ENCODE data around the gene MSMB.

Gene MSMB

GRCh38 chr10:46020344-46020657, 25.8 kb downstream of the MSMB start:
- H4K8ac ChIP-seq (ENCODE audit: low read depth, low read length), result no peak overlapping the region
- no CpG with 5 or more reads among the region's 3 CpGs for WGBS, 2 donors (ENCODE audit: extremely low coverage in 2 of 2, insufficient read length in 2 of 2, insufficient replicate concordance in 1 of 2)
- no peak for DNase-seq (ENCODE audit: low spot score)
- no peak overlapping the region for H2AK5ac ChIP-seq (ENCODE audit: low read depth, low read length)
- peaks cover 3% of the 10 kb centered on the region for H3K79me1 ChIP-seq (ENCODE audit: low read depth, low read length)
- H3K27me3 ChIP-seq (ENCODE audit: control insufficient read depth in 3 of 3, insufficient read depth in 3 of 3, low read depth in 1 of 3, low read length in 3 of 3), result no peaks in the 10 kb centered on the region
- no peak overlapping the region for H3K23ac ChIP-seq (ENCODE audit: low read depth, low read length, poor library complexity)
- no peak overlapping the region for H2BK120ac ChIP-seq (ENCODE audit: low read depth, low read length)
- H3K18ac ChIP-seq (ENCODE audit: low read length), result no peak overlapping the region
- H3K4me3 ChIP-seq (ENCODE audit: low read length in 2 of 2), result no peak overlapping the region
- H2BK12ac ChIP-seq (ENCODE audit: low read length), result no peak overlapping the region
- no peak overlapping the region for H3K27ac ChIP-seq (replicated peaks; ENCODE audit: low read length)
- no peak overlapping the region for H3K14ac ChIP-seq (ENCODE audit: low read length)
- H2AFZ ChIP-seq (ENCODE audit: low read length), result no peak overlapping the region
- H2BK15ac ChIP-seq (ENCODE audit: low read length), result no peak overlapping the region
- H3K9me3 ChIP-seq (replicated peaks in 1 of 2; ENCODE audit: control insufficient read depth in 2 of 2, insufficient read depth in 1 of 2, low read depth in 1 of 2, low read length in 2 of 2), result no peaks in the 10 kb centered on the region
- H3K9ac ChIP-seq (ENCODE audit: low read depth, low read length, poor library complexity), result no peak overlapping the region
- H3K4me1 ChIP-seq (ENCODE audit: control insufficient read depth in 2 of 2, insufficient read depth in 1 of 2, low read depth in 1 of 2, low read length in 2 of 2), result peaks cover 0 to 3% of the 10 kb centered on the region in 2 donors
- H4K91ac ChIP-seq (ENCODE audit: low read depth, low read length, poor library complexity), result no peak overlapping the region
- peaks cover 0 to 27% of the 10 kb centered on the region in 2 donors for H3K36me3 ChIP-seq (replicated peaks in 1 of 2; ENCODE audit: control insufficient read depth in 2 of 2, insufficient read depth in 2 of 2, low read length in 2 of 2)
- no peak overlapping the region for H3K4ac ChIP-seq (ENCODE audit: low read length)
- H3K4me2 ChIP-seq (ENCODE audit: insufficient read depth, low read length, poor library complexity, severe bottlenecking), result no peak overlapping the region
- H2BK5ac ChIP-seq (ENCODE audit: low read length), result no peak overlapping the region

GRCh38 chr10:46019569-46020343, 26.3 kb downstream of the MSMB start:
- Histone ChIP-seq H2BK15ac (ENCODE audit: low read length) (no peak overlapping the region), H3K14ac (ENCODE audit: low read length) (no peak overlapping the region), H3K23ac (ENCODE audit: low read depth, low read length, poor library complexity) (no peak overlapping the region), H4K91ac (ENCODE audit: low read depth, low read length, poor library complexity) (no peak overlapping the region), H3K4ac (ENCODE audit: low read length) (no peak overlapping the region), H3K9me3 (replicated peaks in 1 of 2; ENCODE audit: control insufficient read depth in 2 of 2, insufficient read depth in 1 of 2, low read depth in 1 of 2, low read length in 2 of 2) (no peaks in the 10 kb centered on the region), H3K27ac (replicated peaks; ENCODE audit: low read length) (no peak overlapping the region), H4K8ac (ENCODE audit: low read depth, low read length) (no peak overlapping the region), H2AK5ac (ENCODE audit: low read depth, low read length) (no peak overlapping the region), H3K79me1 (ENCODE audit: low read depth, low read length) (peaks cover 3% of the 10 kb centered on the region), H3K27me3 (ENCODE audit: control insufficient read depth in 3 of 3, insufficient read depth in 3 of 3, low read depth in 1 of 3, low read length in 3 of 3) (no peaks in the 10 kb centered on the region), H3K4me3 (ENCODE audit: low read length in 2 of 2) (no peak overlapping the region), H3K36me3 (replicated peaks in 1 of 2; ENCODE audit: control insufficient read depth in 2 of 2, insufficient read depth in 2 of 2, low read length in 2 of 2) (peaks cover 3 to 31% of the 10 kb centered on the region in 2 donors), H2BK120ac (ENCODE audit: low read depth, low read length) (no peak overlapping the region), H2BK12ac (ENCODE audit: low read length) (no peak overlapping the region), H3K18ac (ENCODE audit: low read length) (no peak overlapping the region), H3K4me1 (ENCODE audit: control insufficient read depth in 2 of 2, insufficient read depth in 1 of 2, low read depth in 1 of 2, low read length in 2 of 2) (peaks cover 0 to 3% of the 10 kb centered on the region in 2 donors), H3K4me2 (ENCODE audit: insufficient read depth, low read length, poor library complexity, severe bottlenecking) (no peak overlapping the region), H2AFZ (ENCODE audit: low read length) (no peak overlapping the region), H3K9ac (ENCODE audit: low read depth, low read length, poor library complexity) (no peak overlapping the region), H2BK5ac (ENCODE audit: low read length) (no peak overlapping the region)
- no peak for DNase-seq (ENCODE audit: low spot score)
- no CpG with 5 or more reads among the region's 7 CpGs for WGBS, 2 donors (ENCODE audit: extremely low coverage in 2 of 2, insufficient read length in 2 of 2, insufficient replicate concordance in 1 of 2)

- H3K4me3 ChIP-seq (ENCODE audit: low read length in 2 of 2), result no peak overlapping the region
- H2BK5ac ChIP-seq (ENCODE audit: low read length), result no peak overlapping the region
- H2BK15ac ChIP-seq (ENCODE audit: low read length), result no peak overlapping the region
- no peaks in the 10 kb centered on the region for H3K27me3 ChIP-seq (ENCODE audit: control insufficient read depth in 3 of 3, insufficient read depth in 3 of 3, low read depth in 1 of 3, low read length in 3 of 3)
- peaks cover 0 to 3% of the 10 kb centered on the region in 2 donors for H3K4me1 ChIP-seq (ENCODE audit: control insufficient read depth in 2 of 2, insufficient read depth in 1 of 2, low read depth in 1 of 2, low read length in 2 of 2)
- WGBS, 2 donors (ENCODE audit: extremely low coverage in 2 of 2, insufficient read length in 2 of 2, insufficient replicate concordance in 1 of 2), result no CpG with 5 or more reads among the region's 3 CpGs
- H3K23ac ChIP-seq (ENCODE audit: low read depth, low read length, poor library complexity), result no peak overlapping the region
- no peak overlapping the region for H4K91ac ChIP-seq (ENCODE audit: low read depth, low read length, poor library complexity)
- no peak for DNase-seq (ENCODE audit: low spot score)
- H3K14ac ChIP-seq (ENCODE audit: low read length), result no peak overlapping the region
- no peak overlapping the region for H2BK12ac ChIP-seq (ENCODE audit: low read length)
- no peak overlapping the region for H3K4me2 ChIP-seq (ENCODE audit: insufficient read depth, low read length, poor library complexity, severe bottlenecking)
- H4K8ac ChIP-seq (ENCODE audit: low read depth, low read length), result no peak overlapping the region
- H2AK5ac ChIP-seq (ENCODE audit: low read depth, low read length), result no peak overlapping the region
- H3K4ac ChIP-seq (ENCODE audit: low read length), result no peak overlapping the region
- no peak overlapping the region for H2AFZ ChIP-seq (ENCODE audit: low read length)
- H3K9me3 ChIP-seq (replicated peaks in 1 of 2; ENCODE audit: control insufficient read depth in 2 of 2, insufficient read depth in 1 of 2, low read depth in 1 of 2, low read length in 2 of 2), result no peaks in the 10 kb centered on the region
- H2BK120ac ChIP-seq (ENCODE audit: low read depth, low read length), result no peak overlapping the region
- H3K9ac ChIP-seq (ENCODE audit: low read depth, low read length, poor library complexity), result no peak overlapping the region
- H3K79me1 ChIP-seq (ENCODE audit: low read depth, low read length), result peaks cover 3% of the 10 kb centered on the region
- peaks cover 4 to 37% of the 10 kb centered on the region in 2 donors for H3K36me3 ChIP-seq (replicated peaks in 1 of 2; ENCODE audit: control insufficient read depth in 2 of 2, insufficient read depth in 2 of 2, low read length in 2 of 2)
- H3K27ac ChIP-seq (replicated peaks; ENCODE audit: low read length), result no peak overlapping the region
- H3K18ac ChIP-seq (ENCODE audit: low read length), result no peak overlapping the region
These were observed 26.9 kb downstream of the MSMB start for GRCh38 chr10:46019177-46019528.

GRCh38 chr10:46018453-46019176, 27.5 kb downstream of the MSMB start:
- Histone ChIP-seq H3K4me2 (ENCODE audit: insufficient read depth, low read length, poor library complexity, severe bottlenecking) (no peak overlapping the region), H3K27ac (replicated peaks; ENCODE audit: low read length) (no peak overlapping the region), H3K4ac (ENCODE audit: low read length) (no peak overlapping the region), H4K91ac (ENCODE audit: low read depth, low read length, poor library complexity) (no peak overlapping the region), H2BK15ac (ENCODE audit: low read length) (no peak overlapping the region), H3K14ac (ENCODE audit: low read length) (no peak overlapping the region), H3K4me1 (ENCODE audit: control insufficient read depth in 2 of 2, insufficient read depth in 1 of 2, low read depth in 1 of 2, low read length in 2 of 2) (peaks cover 0 to 2% of the 10 kb centered on the region in 2 donors), H2BK5ac (ENCODE audit: low read length) (no peak overlapping the region), H2BK120ac (ENCODE audit: low read depth, low read length) (no peak overlapping the region), H3K9me3 (replicated peaks in 1 of 2; ENCODE audit: control insufficient read depth in 2 of 2, insufficient read depth in 1 of 2, low read depth in 1 of 2, low read length in 2 of 2) (no peaks in the 10 kb centered on the region), H2BK12ac (ENCODE audit: low read length) (no peak overlapping the region), H3K9ac (ENCODE audit: low read depth, low read length, poor library complexity) (no peak overlapping the region), H3K4me3 (ENCODE audit: low read length in 2 of 2) (no peak overlapping the region), H2AK5ac (ENCODE audit: low read depth, low read length) (no peak overlapping the region), H3K18ac (ENCODE audit: low read length) (no peak overlapping the region), H3K36me3 (replicated peaks in 1 of 2; ENCODE audit: control insufficient read depth in 2 of 2, insufficient read depth in 2 of 2, low read length in 2 of 2) (peaks cover 4 to 43% of the 10 kb centered on the region in 2 donors), H2AFZ (ENCODE audit: low read length) (no peak overlapping the region), H3K79me1 (ENCODE audit: low read depth, low read length) (peaks cover 3% of the 10 kb centered on the region), H4K8ac (ENCODE audit: low read depth, low read length) (no peak overlapping the region), H3K23ac (ENCODE audit: low read depth, low read length, poor library complexity) (no peak overlapping the region), H3K27me3 (ENCODE audit: control insufficient read depth in 3 of 3, insufficient read depth in 3 of 3, low read depth in 1 of 3, low read length in 3 of 3) (no peaks in the 10 kb centered on the region)
- WGBS, 2 donors (ENCODE audit: extremely low coverage in 2 of 2, insufficient read length in 2 of 2, insufficient replicate concordance in 1 of 2), result no CpG with 5 or more reads among the region's 2 CpGs
- no peak for DNase-seq (ENCODE audit: low spot score)
